Measurements from ENCODE around the gene POLR3H.

The POLR3H gene

GRCh38 chr22:41538583-41538982 is 5.7 kb downstream of the POLR3H start:
- TF ChIP-seq CTCF (IDR thresholded peaks at IDR 0.05; ENCODE audit: low read depth, low read length): no peak
- Histone ChIP-seq H3K27ac (peak overlapping the region; percentile 86), H3K36me3 (peaks cover 42% of the 10 kb centered on the region), H3K9me3 (ENCODE audit: severe bottlenecking) (no peaks in the 10 kb centered on the region), H3K4me3 (ENCODE audit: low read depth, low read length) (no peak overlapping the region), H3K27me3 (ENCODE audit: insufficient read depth, low read depth, severe bottlenecking) (no peaks in the 10 kb centered on the region)
- DNase-seq: no peak

GRCh38 chr22:41537203-41537602 is 7.1 kb downstream of the POLR3H start:
- H3K4me3 ChIP-seq (ENCODE audit: low read depth, low read length): no peak overlapping the region
- no peak for DNase-seq
- no peak overlapping the region for H3K27ac ChIP-seq
- no peaks in the 10 kb centered on the region for H3K9me3 ChIP-seq (ENCODE audit: severe bottlenecking)
- no peak for TF ChIP-seq CTCF (IDR thresholded peaks at IDR 0.05; ENCODE audit: low read depth, low read length)
- peaks cover 45% of the 10 kb centered on the region for H3K36me3 ChIP-seq
- no peaks in the 10 kb centered on the region for H3K27me3 ChIP-seq (ENCODE audit: insufficient read depth, low read depth, severe bottlenecking)

GRCh38 chr22:41535244-41535643 is 9.0 kb downstream of the POLR3H start:
- no peak overlapping the region for H3K27ac ChIP-seq
- TF ChIP-seq CTCF (IDR thresholded peaks at IDR 0.05; ENCODE audit: low read depth, low read length): peak; percentile 60
- H3K27me3 ChIP-seq (ENCODE audit: insufficient read depth, low read depth, severe bottlenecking): no peaks in the 10 kb centered on the region
- peak; percentile 60 for DNase-seq
- no peak overlapping the region for H3K4me3 ChIP-seq (ENCODE audit: low read depth, low read length)
- H3K9me3 ChIP-seq (ENCODE audit: severe bottlenecking): no peaks in the 10 kb centered on the region
- peaks cover 63% of the 10 kb centered on the region for H3K36me3 ChIP-seq

- Histone ChIP-seq H3K27me3 (ENCODE audit: insufficient read depth, low read depth, severe bottlenecking) (no peaks in the 10 kb centered on the region), H3K27ac (no peak overlapping the region), H3K36me3 (peaks cover 65% of the 10 kb centered on the region), H3K4me3 (ENCODE audit: low read depth, low read length) (no peak overlapping the region), H3K9me3 (ENCODE audit: severe bottlenecking) (no peaks in the 10 kb centered on the region)
- DNase-seq: no peak
- TF ChIP-seq CTCF (IDR thresholded peaks at IDR 0.05; ENCODE audit: low read depth, low read length): no peak
These were observed 10.1 kb downstream of the POLR3H start for GRCh38 chr22:41534219-41534618.

- TF ChIP-seq CTCF (IDR thresholded peaks at IDR 0.05; ENCODE audit: low read depth, low read length): peak; percentile 96
- DNase-seq: peak; percentile 80
- Histone ChIP-seq H3K36me3 (peaks cover 66% of the 10 kb centered on the region), H3K9me3 (ENCODE audit: severe bottlenecking) (no peaks in the 10 kb centered on the region), H3K4me3 (ENCODE audit: low read depth, low read length) (no peak overlapping the region), H3K27ac (peak overlapping the region; percentile 5), H3K27me3 (ENCODE audit: insufficient read depth, low read depth, severe bottlenecking) (no peaks in the 10 kb centered on the region)
These were observed 11.1 kb downstream of the POLR3H start for GRCh38 chr22:41532908-41533825.

Data from WERI-Rb-1 (cell line).